Endothelial cell of umbilical vein (primary cell): ENCODE measurements around the gene VAV3. TPM values are rescaled to one million over a fixed set of nuclear protein-coding genes. Genes with fewer than 3 reads are reported as not detected.

Experiments used
- BruUV-seq: library from RNA; stranded (reverse); fragments of 400-500 nt; replicated peaks from 2 replicates; lab custom pipeline; 2021; lab: Mats Ljungman, UMichigan
- CTCF ChIA-PET: fragments of 300-600, 350-600 bp; sonication (Branson Sonifier 250); formaldehyde crosslinking; loops from one replicate; lab custom pipeline; 2021; ENCODE audit warnings: antibody characterized with exemption, inconsistent platforms; lab: Charles Lee
- POLR2A ChIA-PET: fragments of 300-600, 350-600 bp; sonication (Branson Sonifier 250); formaldehyde crosslinking; loops from one replicate; lab custom pipeline; 2021; ENCODE audit warnings: antibody characterized with exemption, inconsistent platforms; lab: Charles Lee
- DNase-seq: peaks from one replicate; pipeline ENCODE4 v3.0.0-alpha.2; 2011; ENCODE audit warnings: low read depth, low spot score
- FAIRE-seq: peaks from 2 replicates; lab custom pipeline; 2011; peaks lifted over from hg19 to GRCh38; lab: Jason Lieb, UNC
- H2AFZ ChIP-seq: 2 replicates; pipeline ENCODE4 v1.6.0; 2012; ENCODE audit warnings: low read depth, low read length, control low read depth, inconsistent platforms
- H3K27ac ChIP-seq: 2 replicates; pipeline ENCODE4 v1.5.1; 2011; ENCODE audit warnings: low read depth, mild to moderate bottlenecking, control low read depth, low read length, moderate library complexity; ENCODE audit not compliant: insufficient read depth
- H3K27me3 ChIP-seq, 2 experiments: 2 replicates each; pipeline versions ENCODE4 v1.6.0 to v1.6.1; 2011; ENCODE audit warnings: low read length in 2 of 2, mixed read lengths in 1 of 2; ENCODE audit not compliant: control insufficient read depth in 2 of 2, insufficient read depth in 2 of 2
- H3K36me3 ChIP-seq, 2 experiments: 2 replicates in 1 of 2; 3 replicates in 1 of 2; pipeline ENCODE4 v1.5.1; 2011; ENCODE audit warnings: low read length in 2 of 2, mild to moderate bottlenecking in 1 of 2, moderate library complexity in 1 of 2; ENCODE audit not compliant: control insufficient read depth in 2 of 2, insufficient read depth in 2 of 2; ENCODE audit errors: extremely low read depth in 1 of 2
- H3K4me1 ChIP-seq: 3 replicates; pipeline ENCODE4 v1.5.1; 2011; ENCODE audit warnings: mild to moderate bottlenecking, low read length; ENCODE audit not compliant: control insufficient read depth, insufficient read depth; ENCODE audit errors: extremely low read depth
- H3K4me2 ChIP-seq: 2 replicates; pipeline ENCODE4 v1.6.1; 2011; ENCODE audit warnings: low read length, control low read depth, mixed read lengths; ENCODE audit not compliant: insufficient read depth
- H3K4me3 ChIP-seq, 3 experiments: fragments of 200-600 bp in 1 of 3; sonication (generic), shearing (Covaris generic) in 1 of 3; replicated peaks in 1 of 3; 2 replicates each; pipeline ENCODE4 v1.5.1; 2011 to 2016; ENCODE audit warnings: control low read depth in 3 of 3, low read length in 3 of 3, mild to moderate bottlenecking in 2 of 3, inconsistent platforms in 1 of 3, low read depth in 1 of 3, moderate library complexity in 1 of 3; ENCODE audit not compliant: insufficient read depth in 1 of 3
- H3K79me2 ChIP-seq: 2 replicates; pipeline ENCODE4 v1.6.0; 2012; ENCODE audit warnings: low read length, inconsistent platforms; ENCODE audit not compliant: control insufficient read depth, insufficient read depth
- H3K9ac ChIP-seq: replicated peaks from 2 replicates; pipeline ENCODE3; 2011; ENCODE audit warnings: low read length, control low read depth; ENCODE audit not compliant: insufficient read depth; ENCODE audit errors: extremely low read depth
- H3K9me1 ChIP-seq: replicated peaks from 3 replicates; pipeline ENCODE4 v1.6.0; 2011; ENCODE audit warnings: mild to moderate bottlenecking, low read length; ENCODE audit not compliant: control insufficient read depth, insufficient read depth; ENCODE audit errors: extremely low read depth
- H3K9me3 ChIP-seq: replicated peaks from 2 replicates; pipeline ENCODE4 v1.5.1; 2012; ENCODE audit warnings: low read length, inconsistent platforms; ENCODE audit not compliant: control insufficient read depth, insufficient read depth
- H4K20me1 ChIP-seq: replicated peaks from 2 replicates; pipeline ENCODE3; 2011; ENCODE audit warnings: mild to moderate bottlenecking, low read length; ENCODE audit not compliant: control insufficient read depth, insufficient read depth; ENCODE audit errors: extremely low read depth
- EZH2 ChIP-seq: IDR thresholded peaks from 2 replicates; pipeline ENCODE4 v1.6.1; 2012; ENCODE audit warnings: borderline replicate concordance, low read depth, mild to moderate bottlenecking, moderate library complexity, low read length, inconsistent platforms; ENCODE audit not compliant: severe bottlenecking
- FOS ChIP-seq: IDR thresholded peaks from 2 replicates; pipeline ENCODE4 v1.6.1; 2011; ENCODE audit warnings: mild to moderate bottlenecking, low read length, moderate library complexity, borderline replicate concordance; ENCODE audit not compliant: insufficient read depth
- GATA2 ChIP-seq: IDR thresholded peaks from 2 replicates; pipeline ENCODE4 v1.7.0; 2011; ENCODE audit warnings: low read depth, mild to moderate bottlenecking, moderate library complexity, mixed read lengths, low read length; ENCODE audit not compliant: insufficient read length, insufficient read depth
- JUN ChIP-seq: IDR thresholded peaks from 2 replicates; pipeline ENCODE4 v1.6.1; 2011; ENCODE audit warnings: borderline replicate concordance, low read depth; ENCODE audit not compliant: insufficient read length, insufficient read depth
- MYC ChIP-seq: IDR thresholded peaks from one replicate; pipeline ENCODE4 v1.6.1; 2011; ENCODE audit warnings: mild to moderate bottlenecking, low read depth, low read length
- POLR2A ChIP-seq: IDR thresholded peaks from 2 replicates; pipeline ENCODE4 v1.6.1; 2012; ENCODE audit warnings: low read depth, mild to moderate bottlenecking, control low read depth, low read length
- POLR2AphosphoS5 ChIP-seq: IDR thresholded peaks from 2 replicates; pipeline ENCODE4 v1.6.1; 2012; ENCODE audit warnings: low read depth, mild to moderate bottlenecking, control low read depth, low read length, moderate library complexity; ENCODE audit not compliant: insufficient read depth
- dilution Hi-C: fragments of 300-500 bp; cut with MboI; formaldehyde crosslinking; loops from one replicate; pipeline ENCODE4 v1.15.0; 2019; ENCODE audit warnings: low sequenced_read_pairs; ENCODE audit not compliant: extremely low pct_ligation_motif_present
- intact Hi-C: fragments of 100-400 bp; cut with micrococcal nuclease; formaldehyde crosslinking; loops from one replicate; pipeline ENCODE4 v1.10.0; 2022
- polyA plus RNA-seq, 4 experiments: library from polyadenylated mRNA; depleted of rRNA in 3 of 4; stranded (reverse) in 3 of 4; unstranded in 1 of 4; fragments of >200 nt; gene quantifications; 2 replicates each; pipeline versions ENCODE4 v1.2.1 to v1.2.3, GENCODE V29; 2011 to 2012; ENCODE audit warnings: missing spikeins in 1 of 4
- total RNA-seq: library from RNA; stranded (reverse); gene quantifications from 2 replicates; pipeline ENCODE4 v1.2.3, GENCODE V29; 2021
- TF ChIP-seq, protein P1 (sequence below), 2 donors: IDR thresholded peaks; 1 replicate in 1 of 2; 2 replicates in 1 of 2; pipeline ENCODE4 v1.5.1; 2011; ENCODE audit warnings: low read length in 2 of 2, mild to moderate bottlenecking in 2 of 2, moderate library complexity in 2 of 2, control low read depth in 1 of 2, inconsistent platforms in 1 of 2, low read depth in 1 of 2; ENCODE audit not compliant: insufficient read depth in 1 of 2; ENCODE audit errors: extremely low read depth in 1 of 2
- TF ChIP-seq, protein P2 (sequence below): IDR thresholded peaks from 2 replicates; pipeline ENCODE4 v1.6.1; 2011; ENCODE audit not compliant: insufficient read depth, insufficient read length

VAV3 gene
- total and polyA plus RNA-seq, 2 donors (not counting 3 experiments of a cell fraction or from before 2014, with no cell fraction given) = 0.18 to 1.5 TPM

DNA sequence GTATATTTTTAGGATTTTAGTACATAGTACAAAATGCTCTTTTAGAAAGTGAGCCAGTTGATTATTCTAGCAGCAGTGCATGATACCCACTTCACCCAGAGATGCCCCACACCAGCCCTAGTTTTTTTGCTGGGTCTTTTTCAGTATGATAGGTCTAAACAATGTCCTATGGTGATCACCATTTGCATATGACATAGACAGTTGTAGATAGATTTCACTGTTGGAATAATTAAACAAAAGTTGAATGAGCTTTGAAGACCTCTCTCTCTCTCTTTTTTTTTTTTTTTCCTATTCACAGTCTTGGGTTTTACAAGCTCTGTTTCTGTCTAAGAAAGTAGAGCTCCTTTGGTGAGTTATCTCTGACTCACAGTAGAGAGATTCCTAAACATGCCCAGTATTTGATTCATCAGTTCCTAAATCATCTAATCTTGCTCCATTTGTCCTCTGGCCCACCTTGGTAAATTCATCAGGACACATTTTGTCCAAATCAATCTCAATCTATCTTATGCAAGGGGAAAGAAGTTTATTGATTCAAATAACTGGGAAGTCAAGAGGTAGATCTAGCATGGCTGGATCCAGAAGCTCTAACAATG lies 44.7 kb upstream of the VAV3 start:
- Histone ChIP-seq H4K20me1 (no peaks in the 10 kb centered on the region), H3K9ac (no peak overlapping the region), H2AFZ (no peak overlapping the region), H3K36me3 (no peaks in the 10 kb centered on the region), H3K79me2 (no peaks in the 10 kb centered on the region), H3K27ac (no peak overlapping the region), H3K4me1 (no peaks in the 10 kb centered on the region), H3K4me2 (no peak overlapping the region), H3K9me3 (no peaks in the 10 kb centered on the region), H3K9me1 (no peaks in the 10 kb centered on the region), H3K4me3 (no peak overlapping the region), H3K27me3 (no peaks in the 10 kb centered on the region)
- DNase-seq = no peak
- TF ChIP-seq, protein P1, sequence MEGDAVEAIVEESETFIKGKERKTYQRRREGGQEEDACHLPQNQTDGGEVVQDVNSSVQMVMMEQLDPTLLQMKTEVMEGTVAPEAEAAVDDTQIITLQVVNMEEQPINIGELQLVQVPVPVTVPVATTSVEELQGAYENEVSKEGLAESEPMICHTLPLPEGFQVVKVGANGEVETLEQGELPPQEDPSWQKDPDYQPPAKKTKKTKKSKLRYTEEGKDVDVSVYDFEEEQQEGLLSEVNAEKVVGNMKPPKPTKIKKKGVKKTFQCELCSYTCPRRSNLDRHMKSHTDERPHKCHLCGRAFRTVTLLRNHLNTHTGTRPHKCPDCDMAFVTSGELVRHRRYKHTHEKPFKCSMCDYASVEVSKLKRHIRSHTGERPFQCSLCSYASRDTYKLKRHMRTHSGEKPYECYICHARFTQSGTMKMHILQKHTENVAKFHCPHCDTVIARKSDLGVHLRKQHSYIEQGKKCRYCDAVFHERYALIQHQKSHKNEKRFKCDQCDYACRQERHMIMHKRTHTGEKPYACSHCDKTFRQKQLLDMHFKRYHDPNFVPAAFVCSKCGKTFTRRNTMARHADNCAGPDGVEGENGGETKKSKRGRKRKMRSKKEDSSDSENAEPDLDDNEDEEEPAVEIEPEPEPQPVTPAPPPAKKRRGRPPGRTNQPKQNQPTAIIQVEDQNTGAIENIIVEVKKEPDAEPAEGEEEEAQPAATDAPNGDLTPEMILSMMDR (IDR thresholded peaks at IDR 0.05; ENCODE audit: extremely low read depth in 1 of 2, insufficient read depth in 1 of 2, low read depth in 1 of 2, low read length in 2 of 2) = no peak
- TF ChIP-seq POLR2A (no peak), JUN (no peak), FOS (no peak), POLR2AphosphoS5 (no peak), MYC (no peak), EZH2 (no peak), GATA2 (no peak)
- TF ChIP-seq, protein P2, sequence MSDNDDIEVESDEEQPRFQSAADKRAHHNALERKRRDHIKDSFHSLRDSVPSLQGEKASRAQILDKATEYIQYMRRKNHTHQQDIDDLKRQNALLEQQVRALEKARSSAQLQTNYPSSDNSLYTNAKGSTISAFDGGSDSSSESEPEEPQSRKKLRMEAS = no peak
- no peak for FAIRE-seq
- intact Hi-C loops = no loop called here
- ChIA-PET POLR2A (no interaction called here), CTCF (interaction anchor here (1.1 to 2.5 kb wide), 2 partner anchors 36 to 227 kb away, joined by 3 to 10 read pairs; no protein-coding TSS in a partner anchor)
- no TSS peak for BruUV-seq
- dilution Hi-C loops = no loop called here
